K562 (cell line): ENCODE data around the gene GATAD2B. TPM values are rescaled to one million over a fixed set of nuclear protein-coding genes. Genes with fewer than 3 reads are reported as not detected.

Experiments
- COPS2 ChIP-seq: fragments of 450-650 bp; conservative IDR thresholded peaks from 2 replicates; pipeline ENCODE4 v1.6.1; 2016; ENCODE audit warnings: mild to moderate bottlenecking, moderate library complexity
- GABPA ChIP-seq: fragments of 200-800 bp; sonication (Bioruptor generic); conservative IDR thresholded peaks from 2 replicates; pipeline ENCODE4 v1.6.1; 2016; ENCODE audit warnings: low read depth, missing genetic modification characterization, missing compliant biosample characterization
- KLF1 ChIP-seq: fragments of 450-650 bp; IDR thresholded peaks from 2 replicates; pipeline ENCODE4 v1.6.1; 2016; ENCODE audit warnings: missing genetic modification characterization, missing compliant biosample characterization
- RBBP5 ChIP-seq: fragments of 200-600 bp; sonication (generic); IDR thresholded peaks from 2 replicates; pipeline ENCODE4 v1.6.1; 2012; ENCODE audit warnings: borderline replicate concordance, mild to moderate bottlenecking, low read length, control low read depth, inconsistent platforms; ENCODE audit not compliant: insufficient read depth, poor library complexity, severe bottlenecking
- SMARCA4 ChIP-seq: fragments of 450-650 bp; IDR thresholded peaks from 2 replicates; pipeline ENCODE4 v1.6.1; 2016
- ZMIZ1 ChIP-seq, 2 experiments: fragments of 150-350 bp in 1 of 2; IDR thresholded peaks; 2 replicates each; pipeline ENCODE4 v1.6.1; 2012 to 2016; ENCODE audit warnings: low read depth in 2 of 2, low read length in 2 of 2, mild to moderate bottlenecking in 1 of 2, moderate library complexity in 1 of 2
- ZNF263 ChIP-seq: sonication (generic); formaldehyde crosslinking; IDR thresholded peaks from 2 replicates; pipeline ENCODE4 v1.8.0; 2022; ENCODE audit warnings: mild to moderate bottlenecking, missing genetic modification reagents, borderline replicate concordance
- ZNF316 ChIP-seq: fragments of 450-650 bp; IDR thresholded peaks from 2 replicates; pipeline ENCODE4 v1.6.1; 2016
- polyA plus RNA-seq, 8 experiments: library from polyadenylated mRNA; depleted of rRNA in 4 of 8; stranded (reverse) in 5 of 8; unstranded in 3 of 8; fragments of >200 nt; fragmentation: Nextera tagmentation in 2 of 8; fragmentation: Illumina TruSeq in 1 of 8; extraction: Ambion mirVana in 2 of 8; extraction: Trizol in 1 of 8; gene quantifications; 2 replicates each; pipeline versions ENCODE4 v1.2.1 to v1.2.3, GENCODE V29; 2011 to 2014; ENCODE audit warnings: inconsistent platforms in 1 of 8, missing spikeins in 1 of 8
- total RNA-seq, 7 experiments: library from RNA; depleted of rRNA in 6 of 7; stranded (reverse); fragments of >200 nt in 6 of 7; fragmentation: Illumina TruSeq in 2 of 7; extraction: Trizol in 2 of 7; gene quantifications; 2 replicates each; pipeline versions ENCODE4 v1.2.1 to v1.2.3, GENCODE V29; 2011 to 2021; ENCODE audit warnings: low replicate concordance in 1 of 7
- TF ChIP-seq, protein P1 (sequence below): sonication (generic); formaldehyde crosslinking; IDR thresholded peaks from 2 replicates; pipeline ENCODE4 v1.8.1; 2023; ENCODE audit warnings: mild to moderate bottlenecking, missing genetic modification reagents
- TF ChIP-seq, protein P2 (sequence below): fragments of 450-650 bp; formaldehyde crosslinking; IDR thresholded peaks from 2 replicates; pipeline ENCODE4 v1.4.0; 2020; ENCODE audit warnings: mild to moderate bottlenecking, moderate library complexity
- TF ChIP-seq, protein P3 (sequence below): sonication (generic); formaldehyde crosslinking; IDR thresholded peaks from 2 replicates; pipeline ENCODE4 v1.8.0; 2022; ENCODE audit warnings: mild to moderate bottlenecking, missing genetic modification reagents, borderline replicate concordance
- TF ChIP-seq, protein P4 (sequence below): sonication (generic); formaldehyde crosslinking; IDR thresholded peaks from 2 replicates; pipeline ENCODE4 v1.9.0; 2022; ENCODE audit warnings: mild to moderate bottlenecking, missing genetic modification reagents

GATAD2B gene
- total and polyA plus RNA-seq, 9 of the 15 experiments (the other 6 are each of a cell fraction or from before 2014, with no cell fraction given), result 1.5 to 40.2 (median 4.9) TPM

DNA sequence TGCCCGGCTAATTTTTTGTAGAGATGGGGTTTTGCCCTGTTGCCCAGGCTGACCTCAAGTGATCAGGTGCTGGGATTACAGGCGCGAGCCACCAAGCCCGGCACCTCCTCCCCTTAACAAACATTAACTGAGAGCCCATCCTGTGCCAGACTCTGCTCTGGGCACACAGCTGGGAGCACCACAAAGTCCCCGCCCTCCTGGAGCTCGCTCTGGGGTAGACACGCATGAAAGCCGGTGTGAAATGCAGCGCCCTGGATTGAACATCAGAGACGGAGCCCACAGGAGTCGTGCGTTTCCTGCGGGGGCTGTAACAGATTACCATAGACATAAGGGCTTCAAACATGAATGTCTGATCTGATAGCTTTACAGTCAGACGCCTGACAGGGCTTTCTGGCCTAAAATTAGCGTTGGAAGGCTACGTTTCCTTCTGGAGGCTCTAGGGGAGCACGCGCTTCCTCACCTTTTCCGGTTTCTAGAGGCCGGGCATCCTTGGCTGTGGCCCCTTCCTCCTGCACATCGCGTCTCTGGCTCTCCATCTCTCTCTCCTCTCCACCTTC is 133.2 kb downstream of the GATAD2B start (continued):
- TF ChIP-seq, protein P1, sequence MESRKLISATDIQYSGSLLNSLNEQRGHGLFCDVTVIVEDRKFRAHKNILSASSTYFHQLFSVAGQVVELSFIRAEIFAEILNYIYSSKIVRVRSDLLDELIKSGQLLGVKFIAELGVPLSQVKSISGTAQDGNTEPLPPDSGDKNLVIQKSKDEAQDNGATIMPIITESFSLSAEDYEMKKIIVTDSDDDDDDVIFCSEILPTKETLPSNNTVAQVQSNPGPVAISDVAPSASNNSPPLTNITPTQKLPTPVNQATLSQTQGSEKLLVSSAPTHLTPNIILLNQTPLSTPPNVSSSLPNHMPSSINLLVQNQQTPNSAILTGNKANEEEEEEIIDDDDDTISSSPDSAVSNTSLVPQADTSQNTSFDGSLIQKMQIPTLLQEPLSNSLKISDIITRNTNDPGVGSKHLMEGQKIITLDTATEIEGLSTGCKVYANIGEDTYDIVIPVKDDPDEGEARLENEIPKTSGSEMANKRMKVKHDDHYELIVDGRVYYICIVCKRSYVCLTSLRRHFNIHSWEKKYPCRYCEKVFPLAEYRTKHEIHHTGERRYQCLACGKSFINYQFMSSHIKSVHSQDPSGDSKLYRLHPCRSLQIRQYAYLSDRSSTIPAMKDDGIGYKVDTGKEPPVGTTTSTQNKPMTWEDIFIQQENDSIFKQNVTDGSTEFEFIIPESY (CRISPR knock-in tag), result 0 out of 2 replicates have a peak, but pooled peaks have one; percentile 19
- TF ChIP-seq GABPA (tag) (peak; percentile 36), RBBP5 (no peak), ZNF263 (0 out of 2 replicates have a peak, but pooled peaks have one; percentile 6), COPS2 (no peak), ZMIZ1 (IDR thresholded peaks at IDR 0.05; ENCODE audit: low read depth in 2 of 2, low read length in 2 of 2) (no peak), ZNF316 (no peak), KLF1 (tag) (no peak), SMARCA4 (no peak)
- TF ChIP-seq, protein P2, sequence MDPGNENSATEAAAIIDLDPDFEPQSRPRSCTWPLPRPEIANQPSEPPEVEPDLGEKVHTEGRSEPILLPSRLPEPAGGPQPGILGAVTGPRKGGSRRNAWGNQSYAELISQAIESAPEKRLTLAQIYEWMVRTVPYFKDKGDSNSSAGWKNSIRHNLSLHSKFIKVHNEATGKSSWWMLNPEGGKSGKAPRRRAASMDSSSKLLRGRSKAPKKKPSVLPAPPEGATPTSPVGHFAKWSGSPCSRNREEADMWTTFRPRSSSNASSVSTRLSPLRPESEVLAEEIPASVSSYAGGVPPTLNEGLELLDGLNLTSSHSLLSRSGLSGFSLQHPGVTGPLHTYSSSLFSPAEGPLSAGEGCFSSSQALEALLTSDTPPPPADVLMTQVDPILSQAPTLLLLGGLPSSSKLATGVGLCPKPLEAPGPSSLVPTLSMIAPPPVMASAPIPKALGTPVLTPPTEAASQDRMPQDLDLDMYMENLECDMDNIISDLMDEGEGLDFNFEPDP (CRISPR knock-in tag), result no peak
- TF ChIP-seq, protein P3, sequence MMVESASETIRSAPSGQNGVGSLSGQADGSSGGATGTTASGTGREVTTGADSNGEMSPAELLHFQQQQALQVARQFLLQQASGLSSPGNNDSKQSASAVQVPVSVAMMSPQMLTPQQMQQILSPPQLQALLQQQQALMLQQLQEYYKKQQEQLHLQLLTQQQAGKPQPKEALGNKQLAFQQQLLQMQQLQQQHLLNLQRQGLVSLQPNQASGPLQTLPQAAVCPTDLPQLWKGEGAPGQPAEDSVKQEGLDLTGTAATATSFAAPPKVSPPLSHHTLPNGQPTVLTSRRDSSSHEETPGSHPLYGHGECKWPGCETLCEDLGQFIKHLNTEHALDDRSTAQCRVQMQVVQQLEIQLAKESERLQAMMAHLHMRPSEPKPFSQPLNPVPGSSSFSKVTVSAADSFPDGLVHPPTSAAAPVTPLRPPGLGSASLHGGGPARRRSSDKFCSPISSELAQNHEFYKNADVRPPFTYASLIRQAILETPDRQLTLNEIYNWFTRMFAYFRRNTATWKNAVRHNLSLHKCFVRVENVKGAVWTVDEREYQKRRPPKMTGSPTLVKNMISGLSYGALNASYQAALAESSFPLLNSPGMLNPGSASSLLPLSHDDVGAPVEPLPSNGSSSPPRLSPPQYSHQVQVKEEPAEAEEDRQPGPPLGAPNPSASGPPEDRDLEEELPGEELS (CRISPR knock-in tag), result no peak
- TF ChIP-seq, protein P4, sequence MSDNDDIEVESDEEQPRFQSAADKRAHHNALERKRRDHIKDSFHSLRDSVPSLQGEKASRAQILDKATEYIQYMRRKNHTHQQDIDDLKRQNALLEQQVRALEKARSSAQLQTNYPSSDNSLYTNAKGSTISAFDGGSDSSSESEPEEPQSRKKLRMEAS (CRISPR knock-in tag), result peak; percentile 47
